SKM-1 (cell line): Measurements from ENCODE around the gene BBS1.

Experiments
- DNase-seq: peaks from one replicate; lab custom pipeline; 2025; ENCODE audit not compliant: unreplicated experiment; lab: John Stamatoyannopoulos, UW

Gene BBS1

GRCh38 chr11:66476841-66477251 lies 33.6 kb upstream of the BBS1 start:
- DNase-seq, result no peak

GRCh38 chr11:66477263-66478201 lies 32.9 kb upstream of the BBS1 start:
- no peak for DNase-seq

- DNase-seq, result no peak
These were observed 31.6 kb upstream of the BBS1 start for GRCh38 chr11:66478729-66479393.

- DNase-seq, result no peak
These were observed 30.9 kb upstream of the BBS1 start for GRCh38 chr11:66479394-66480116.

GRCh38 chr11:66480117-66480938 lies 30.1 kb upstream of the BBS1 start, which contains the start of gene DPP3:
TSS of gene DPP3 (plus strand) at chr11:66480434. CDS start at chr11:66482201, 1,767 bp downstream.
- peak; percentile 94 for DNase-seq

- DNase-seq, result no peak
These were observed 25.5 kb upstream of the BBS1 start for GRCh38 chr11:66484806-66485380.

GRCh38 chr11:66488957-66489356 lies 21.5 kb upstream of the BBS1 start:
- DNase-seq, result no peak

GRCh38 chr11:66489636-66490035 lies 20.8 kb upstream of the BBS1 start:
- DNase-seq, result no peak

GRCh38 chr11:66491315-66491935 lies 19.0 kb upstream of the BBS1 start:
- DNase-seq, result no peak

GRCh38 chr11:66492161-66492865 lies 18.1 kb upstream of the BBS1 start:
- no peak for DNase-seq

GRCh38 chr11:66493130-66493529 lies 17.3 kb upstream of the BBS1 start:
- DNase-seq, result no peak

GRCh38 chr11:66494458-66494857 lies 16.0 kb upstream of the BBS1 start:
- DNase-seq, result no peak

GRCh38 chr11:66494935-66495334 lies 15.5 kb upstream of the BBS1 start:
- DNase-seq, result no peak

- DNase-seq, result no peak
These were observed 15.0 kb upstream of the BBS1 start for GRCh38 chr11:66495401-66495854.

GRCh38 chr11:66497206-66497605 lies 13.2 kb upstream of the BBS1 start:
- no peak for DNase-seq

- DNase-seq, result no peak
These were observed 11.9 kb upstream of the BBS1 start for GRCh38 chr11:66498506-66498905.

- no peak for DNase-seq
These were observed 5.1 kb upstream of the BBS1 start for GRCh38 chr11:66505276-66505816.

- no peak for DNase-seq
These were observed 1.3 kb upstream of the BBS1 start for GRCh38 chr11:66509131-66509561.

GRCh38 chr11:66510990-66511339 lies 530 bp downstream of the BBS1 start:
- DNase-seq, result no peak
